HG03442 (cell line): ENCODE data around the gene CLMN.
"Not testable (repeated sequence)": the region's sequence is repeated elsewhere in the genome, so short reads cannot be mapped to it uniquely, and the experiment has no call there.

Experiments
- ATAC-seq: cut with Tn5 transposase; IDR thresholded peaks from one replicate; pipeline ENCODE4 v1.9.1; 2021; ENCODE audit warnings: mild to moderate bottlenecking, moderate library complexity; ENCODE audit not compliant: unreplicated experiment

CLMN gene

DNA sequence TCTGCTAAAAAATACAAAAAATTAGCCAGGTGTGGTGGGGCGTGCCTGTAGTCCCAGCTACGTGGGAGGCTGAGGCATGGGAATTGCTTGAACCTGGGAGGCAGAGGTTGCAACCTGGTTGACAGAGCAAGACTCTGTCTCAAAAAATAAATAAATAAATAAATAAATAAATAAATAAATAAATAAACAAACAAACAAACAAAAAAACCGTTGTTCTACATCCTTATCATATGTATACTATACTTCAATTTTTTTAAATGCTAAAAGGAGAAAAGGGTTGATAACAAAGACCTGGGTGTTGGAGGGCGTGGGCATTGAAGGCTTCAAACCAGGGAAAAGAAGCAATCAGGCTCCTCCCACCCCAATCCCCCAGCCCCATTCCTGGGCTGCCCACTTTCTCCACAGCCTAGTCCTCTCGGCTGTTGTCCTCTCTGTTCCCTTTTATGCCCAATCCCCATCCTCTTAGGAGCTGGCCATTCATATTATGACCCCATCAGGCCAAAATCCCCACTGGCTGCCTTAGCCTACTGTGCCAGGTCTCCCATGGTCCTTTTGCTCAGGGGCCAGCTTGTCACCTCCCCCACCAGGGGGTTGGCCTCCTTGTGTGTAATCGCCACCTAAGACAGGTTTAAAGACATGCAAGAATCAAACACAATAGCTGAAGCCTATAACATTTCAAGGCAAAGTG is 30.2 kb downstream of the CLMN start:
- no peak for ATAC-seq

DNA sequence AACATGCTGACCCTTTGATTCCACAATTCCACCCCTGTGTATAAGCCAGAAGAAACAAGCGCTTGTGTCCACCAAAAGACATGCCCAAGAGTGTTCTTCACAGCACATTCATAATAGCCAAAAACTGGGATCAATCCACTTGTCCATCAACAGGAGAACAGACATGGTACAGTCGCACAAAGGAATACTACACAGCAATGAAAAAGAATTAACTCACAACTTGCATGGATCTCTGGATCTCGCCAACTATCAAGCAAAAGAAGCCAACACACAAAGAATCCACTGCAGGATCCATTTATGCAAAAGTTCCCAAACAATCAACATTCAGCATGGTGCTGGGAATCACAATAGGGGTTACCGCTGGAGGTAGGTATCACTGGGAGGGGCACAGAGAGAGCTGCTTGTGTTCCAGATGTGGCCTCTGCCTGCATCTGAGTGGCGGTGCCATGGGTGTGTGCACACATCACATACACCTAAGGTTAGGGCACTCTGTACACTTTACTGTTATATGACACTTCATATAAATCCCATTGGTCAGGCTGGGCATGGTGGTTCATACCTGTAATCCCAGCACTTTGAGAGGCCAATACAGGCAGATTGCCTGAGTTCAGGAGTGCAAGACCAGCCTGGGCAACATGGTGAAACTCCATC is 30.9 kb downstream of the CLMN start:
- no peak for ATAC-seq

DNA sequence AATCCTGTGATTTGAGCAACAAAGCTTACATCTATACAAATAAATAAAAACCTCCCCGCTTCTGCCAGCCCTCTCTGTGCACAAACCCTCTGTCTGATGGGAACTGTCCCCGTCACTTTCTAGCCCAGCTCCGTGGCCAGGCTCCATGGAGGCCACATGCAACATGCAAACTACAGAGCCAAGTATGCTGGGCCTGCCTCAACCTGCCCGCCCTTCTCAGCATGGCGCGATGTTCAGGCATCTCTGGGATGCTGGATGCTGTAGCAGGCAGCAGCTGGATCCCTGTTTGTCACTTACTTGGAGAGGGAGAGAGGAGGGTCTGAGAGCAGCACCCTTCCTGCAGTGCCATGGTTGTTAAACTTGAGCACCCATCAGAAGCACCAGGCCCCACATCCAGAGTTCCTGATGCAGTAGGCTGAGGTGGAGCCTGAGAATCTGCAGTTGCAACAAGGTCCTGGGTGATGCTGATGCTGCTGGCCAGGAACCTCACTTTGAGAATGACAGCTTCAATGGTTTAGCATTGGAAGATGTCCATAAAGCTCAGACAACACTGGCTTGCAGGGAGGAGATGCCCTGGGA is 32.4 kb downstream of the CLMN start:
- no peak for ATAC-seq

DNA sequence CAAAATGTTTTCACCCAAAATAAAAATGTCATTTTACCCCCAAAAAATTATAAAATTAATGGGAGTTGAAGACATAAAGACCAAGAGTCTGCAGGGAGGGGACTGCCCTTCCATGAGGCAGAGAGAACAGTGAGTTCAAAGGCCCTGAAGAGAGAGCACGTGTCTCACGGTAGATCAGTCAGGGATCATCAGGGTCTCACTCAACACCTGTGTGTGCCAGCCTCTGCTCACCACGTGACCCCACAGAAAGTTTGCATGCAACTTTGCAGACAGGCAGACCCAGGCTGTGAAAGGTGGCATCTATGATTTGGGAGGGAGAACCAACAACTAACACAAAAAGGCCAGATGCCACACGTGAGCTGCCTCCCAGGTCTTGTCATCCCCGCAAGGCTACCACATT is 33.1 kb downstream of the CLMN start:
- no peak for ATAC-seq

DNA sequence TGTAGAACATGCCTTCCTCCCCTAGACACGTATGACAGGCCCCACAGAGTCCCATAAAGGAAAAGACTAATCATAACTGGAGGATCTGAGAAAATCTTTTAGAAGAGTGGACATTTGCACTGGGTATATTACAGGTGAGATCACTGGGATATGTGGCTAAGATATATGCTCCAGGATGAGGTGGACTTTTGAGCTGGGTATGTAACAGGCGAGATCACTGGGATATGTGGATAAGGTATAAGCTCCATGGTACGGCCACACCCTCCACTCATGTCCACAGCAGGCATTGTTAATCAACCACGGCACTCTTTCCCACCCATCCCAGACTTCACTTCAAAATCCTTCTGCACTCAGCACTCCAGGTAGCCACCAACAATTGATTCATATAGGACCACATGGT is 34.1 kb downstream of the CLMN start:
- no peak for ATAC-seq

DNA sequence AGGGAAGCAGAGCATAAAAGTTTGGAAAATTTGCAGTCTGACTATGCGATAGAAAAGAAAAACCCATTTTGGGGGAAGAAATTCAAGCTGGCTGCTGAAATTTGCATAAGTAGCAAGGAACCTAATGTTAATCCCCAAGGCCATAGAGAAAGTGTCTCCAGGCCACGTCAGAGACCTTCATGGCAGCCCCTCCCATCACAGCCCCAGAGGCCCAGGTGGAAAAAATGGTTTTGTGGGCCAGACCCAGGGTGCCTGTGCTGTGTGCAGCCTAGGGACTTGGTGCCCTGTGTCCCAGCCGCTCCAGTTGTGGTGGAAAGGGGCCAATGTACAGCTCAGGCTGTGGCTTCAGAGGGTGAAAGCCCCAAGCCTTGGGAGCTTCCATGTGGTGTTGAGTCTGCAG is 35.9 kb downstream of the CLMN start:
- not testable (repeated sequence) for ATAC-seq

DNA sequence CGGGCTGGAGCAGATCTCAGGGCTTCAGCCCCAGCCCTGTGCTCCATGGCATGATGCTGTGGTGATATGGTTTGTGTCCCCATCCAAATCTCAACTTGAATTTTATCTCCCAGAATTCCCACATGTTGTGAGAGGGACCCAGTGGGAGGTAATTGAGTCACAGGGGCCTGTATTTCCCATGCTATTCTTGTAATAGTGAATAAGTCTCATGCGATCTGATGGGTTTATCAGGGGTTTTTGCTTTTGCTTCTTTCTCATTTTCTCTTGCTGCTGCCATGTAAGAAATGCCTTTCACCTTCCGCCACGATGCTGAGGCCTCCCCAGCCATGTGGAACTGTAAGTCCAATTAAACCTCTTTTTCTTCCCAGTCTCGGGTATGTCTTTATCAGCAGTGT is 36.7 kb downstream of the CLMN start:
- ATAC-seq = not testable (repeated sequence)

DNA sequence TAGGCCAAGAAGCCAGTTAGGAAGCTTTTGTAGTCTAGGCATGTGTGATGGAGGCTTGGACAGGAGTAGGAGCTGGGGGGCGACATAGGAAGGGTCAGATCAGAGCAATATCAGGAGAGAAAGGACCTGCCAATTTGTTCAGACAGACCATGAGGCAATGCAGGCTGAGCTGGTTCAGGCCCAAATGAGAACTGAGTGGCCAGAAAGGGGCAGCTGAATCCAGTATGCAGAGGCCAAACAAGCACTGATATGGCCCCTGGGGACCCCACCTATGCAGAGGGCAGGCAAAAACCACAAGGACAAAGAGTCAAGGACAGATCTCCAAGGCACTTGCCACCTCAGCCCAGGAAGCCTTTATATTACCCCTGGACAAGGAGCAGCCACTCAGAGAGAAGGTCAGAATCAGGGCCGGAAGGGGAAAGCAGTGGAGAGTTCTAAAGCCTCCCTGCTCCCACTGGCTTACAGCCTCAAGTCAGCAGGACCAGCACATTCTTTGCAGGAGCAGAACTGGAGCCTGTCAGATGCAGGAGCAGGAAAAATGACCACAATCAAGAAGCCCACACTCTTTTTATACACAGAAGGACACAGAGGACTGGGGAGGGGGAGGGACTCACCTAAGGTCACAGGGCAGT is 37.2 kb downstream of the CLMN start:
- ATAC-seq = no peak

DNA sequence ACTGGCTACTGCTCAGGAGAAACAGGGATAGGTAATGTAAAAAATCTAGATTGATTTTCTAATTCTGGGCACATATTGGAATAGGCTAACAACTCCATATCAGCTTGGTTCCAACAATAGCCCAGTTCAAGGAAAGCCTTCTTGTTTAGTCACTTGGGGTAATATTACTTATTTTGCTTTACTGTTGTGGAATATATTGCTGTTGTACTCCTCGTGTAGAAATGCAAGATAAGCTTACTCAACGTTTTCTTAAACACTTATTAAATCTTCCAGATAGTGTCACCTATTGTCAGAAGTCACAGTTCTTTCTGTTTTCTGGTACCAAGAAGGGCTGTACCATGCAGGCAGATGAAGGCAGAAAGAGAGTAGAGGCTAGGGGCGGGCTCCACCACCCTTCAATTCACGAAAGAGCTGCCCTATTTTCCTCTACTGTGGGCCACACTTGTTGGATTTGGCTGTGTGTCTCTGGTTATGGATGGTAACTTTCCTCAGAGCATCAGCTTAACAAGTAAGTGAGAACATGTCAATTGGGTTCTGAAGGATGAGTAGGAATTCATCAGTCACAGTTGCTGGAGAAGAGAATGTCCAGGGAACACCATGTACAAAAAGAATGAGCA is 38.0 kb downstream of the CLMN start:
- ATAC-seq = no peak

DNA sequence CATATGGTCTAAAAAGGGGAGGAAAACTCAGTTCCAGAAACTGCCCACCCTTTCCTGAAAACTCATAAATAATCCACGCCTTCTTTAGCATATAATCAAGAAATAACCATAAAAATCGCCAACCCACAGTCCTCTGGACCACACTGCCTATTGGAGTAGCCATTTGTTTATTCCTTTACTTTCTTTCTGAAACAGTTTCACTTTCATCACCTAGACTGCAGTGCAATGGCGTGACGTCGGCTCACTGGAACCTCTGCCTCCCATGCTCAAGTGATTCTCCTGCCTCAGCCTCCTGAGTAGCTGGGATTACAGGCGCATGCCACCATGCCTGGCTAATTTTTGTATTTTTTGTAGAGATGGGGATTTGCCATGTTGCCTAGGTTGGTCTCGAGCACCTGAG is 44.2 kb downstream of the CLMN start:
- ATAC-seq = no peak

DNA sequence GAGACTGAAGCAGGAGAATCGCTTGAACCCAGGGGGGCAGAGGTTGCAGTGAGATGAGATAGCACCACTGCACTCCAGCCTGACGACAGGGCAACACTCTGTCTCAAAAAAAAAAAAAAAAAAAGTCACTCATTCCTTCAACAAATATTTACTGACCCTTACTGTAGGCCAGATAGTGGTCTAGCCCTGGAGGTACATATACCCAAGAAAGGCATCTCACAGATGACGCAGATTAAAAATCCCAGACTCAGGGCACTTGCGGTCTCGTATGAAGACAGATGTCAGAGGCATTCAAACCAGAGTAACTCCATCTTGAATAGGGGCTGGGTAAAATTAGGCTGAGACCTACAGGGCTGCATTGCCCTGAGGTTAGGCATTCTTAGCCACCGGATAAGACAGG is 44.8 kb downstream of the CLMN start:
- ATAC-seq = no peak

DNA sequence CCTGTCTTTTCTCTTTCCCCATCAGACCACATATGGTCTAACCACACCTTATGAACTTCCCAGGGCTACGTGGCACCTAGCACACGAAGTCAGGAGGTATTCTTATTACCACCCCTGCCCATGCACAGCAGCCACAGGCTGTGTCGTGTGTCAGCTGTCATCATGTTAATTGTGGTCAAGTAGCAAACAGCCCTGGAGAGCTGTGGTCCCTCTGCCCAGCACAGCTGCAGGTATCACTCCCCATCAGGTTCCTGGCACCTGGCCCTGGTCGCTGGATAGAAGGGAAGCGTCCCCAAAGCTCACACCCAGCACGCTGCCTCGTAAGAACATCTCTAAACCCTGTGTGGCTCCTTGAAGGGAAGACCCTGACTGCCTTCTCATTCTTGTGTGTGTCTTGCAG is 45.4 kb downstream of the CLMN start:
- ATAC-seq = no peak

DNA sequence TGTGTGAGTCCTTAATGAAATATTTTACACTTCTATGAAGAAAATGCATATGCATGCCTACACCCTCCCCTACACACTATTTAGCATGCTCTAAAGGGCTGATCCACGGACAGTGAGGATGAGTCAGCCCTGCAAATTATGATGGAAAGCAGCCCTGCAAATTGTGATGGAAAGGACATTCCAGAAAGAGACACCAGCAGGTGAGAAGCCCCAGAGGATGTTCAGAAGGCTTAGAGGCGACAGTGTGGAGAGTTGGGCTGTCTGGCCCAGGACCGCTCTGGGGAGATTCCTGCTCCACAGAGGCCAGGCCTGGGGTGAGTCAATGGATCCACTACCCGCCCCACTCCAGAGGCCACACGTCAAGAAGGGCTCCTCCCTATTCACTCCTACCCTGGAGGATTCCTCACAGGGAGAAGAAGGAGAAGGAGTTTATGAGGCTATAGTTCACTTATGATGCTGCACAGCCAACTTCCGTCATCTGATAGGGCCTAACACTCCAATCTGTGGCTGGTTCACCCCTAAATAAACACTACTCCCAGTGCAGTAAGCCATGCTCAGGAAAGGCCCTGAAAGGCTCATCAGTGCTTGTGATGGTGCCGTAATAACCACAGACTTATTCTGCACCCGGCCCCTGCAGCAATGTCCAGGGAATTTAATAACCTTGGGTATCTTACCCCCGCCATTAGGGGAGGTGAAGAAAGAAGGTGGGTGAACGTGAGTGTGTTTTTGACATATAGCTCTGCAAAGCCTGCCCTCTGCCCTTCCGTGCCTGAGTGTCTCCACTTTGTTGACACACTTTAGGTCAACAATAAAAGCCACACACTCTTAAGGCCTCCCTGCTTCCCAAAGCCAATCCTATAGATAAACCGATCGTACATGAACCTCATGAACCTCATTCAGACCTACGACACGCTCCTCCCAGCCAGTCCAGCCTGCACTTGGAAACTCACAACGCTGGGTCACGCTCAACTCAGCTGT is 46.4 kb downstream of the CLMN start:
- no peak for ATAC-seq

DNA sequence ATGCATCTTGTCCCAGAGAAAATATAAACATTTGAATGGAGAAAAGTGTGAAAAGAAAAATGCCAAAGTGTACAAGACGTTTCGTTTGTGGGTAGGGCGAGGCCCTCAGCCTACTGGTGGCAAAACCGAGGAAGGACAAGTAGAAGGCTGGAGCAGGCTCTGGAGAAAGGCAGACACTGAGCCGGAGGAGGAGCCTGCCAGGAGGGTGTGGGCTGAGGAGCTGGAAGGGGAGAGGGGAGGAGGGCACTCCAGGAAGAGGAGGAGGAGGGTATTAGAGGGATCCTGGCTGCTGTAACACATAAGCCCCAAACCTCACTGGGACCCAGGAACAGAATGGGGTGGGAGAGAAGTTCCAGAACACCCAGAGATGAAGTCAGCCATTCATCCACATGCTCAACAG is 47.7 kb downstream of the CLMN start:
- no peak for ATAC-seq

DNA sequence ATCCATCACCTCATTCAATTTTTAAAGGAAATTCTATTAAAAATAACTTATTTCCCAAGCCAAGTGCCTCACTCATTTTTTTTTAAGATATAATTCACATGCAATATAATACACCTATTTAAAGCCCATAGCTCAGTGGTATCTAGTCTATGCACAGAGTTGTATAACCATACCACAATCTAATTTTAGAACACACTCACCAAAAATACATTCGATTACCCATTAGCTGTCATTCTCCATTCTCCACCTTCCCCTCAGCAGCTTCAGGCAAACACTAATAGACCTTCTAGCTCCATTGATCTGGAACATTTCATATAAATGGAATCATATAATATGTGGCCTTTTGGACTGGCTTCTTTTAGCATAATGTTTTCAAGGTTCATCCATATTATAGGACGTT is 49.5 kb downstream of the CLMN start:
- ATAC-seq = peak; percentile 30

DNA sequence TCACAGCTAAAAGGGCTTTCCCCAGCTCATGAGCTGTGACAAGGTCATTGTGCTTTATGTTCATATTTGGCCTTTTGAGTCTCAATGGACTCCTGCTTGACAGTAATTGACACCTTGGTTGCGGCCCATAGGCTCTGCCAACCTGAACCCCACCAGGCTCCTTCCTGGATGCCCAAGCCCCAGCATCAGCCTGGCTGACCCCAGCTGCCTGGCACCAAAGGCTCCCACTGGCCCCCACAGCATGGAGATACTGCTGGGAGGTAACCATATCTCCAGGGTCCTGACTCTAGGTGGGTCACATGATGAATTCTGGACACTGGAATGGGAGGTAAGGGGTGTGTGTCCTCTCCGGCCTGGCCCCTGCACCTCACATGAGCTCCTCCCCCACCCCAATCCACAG is 50.2 kb downstream of the CLMN start:
- ATAC-seq = no peak

DNA sequence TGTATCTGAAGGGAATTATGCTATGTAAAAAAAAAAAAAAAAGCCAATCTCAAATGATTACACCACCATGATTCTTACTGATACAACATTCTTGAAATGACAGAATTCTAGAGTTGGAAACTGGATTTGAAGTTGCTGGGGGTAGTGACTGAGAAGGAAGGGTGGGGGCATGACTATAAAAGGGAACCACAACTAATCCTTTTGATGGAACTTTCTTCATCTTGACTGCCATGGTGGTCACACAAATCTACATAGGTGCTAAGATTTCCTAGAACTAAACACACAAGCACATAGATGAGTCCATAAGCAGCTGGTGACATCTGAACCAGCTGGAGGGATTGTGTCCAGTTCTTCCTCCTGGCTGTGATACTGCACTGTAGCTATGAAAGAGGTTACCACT is 51.4 kb downstream of the CLMN start:
- no peak for ATAC-seq

DNA sequence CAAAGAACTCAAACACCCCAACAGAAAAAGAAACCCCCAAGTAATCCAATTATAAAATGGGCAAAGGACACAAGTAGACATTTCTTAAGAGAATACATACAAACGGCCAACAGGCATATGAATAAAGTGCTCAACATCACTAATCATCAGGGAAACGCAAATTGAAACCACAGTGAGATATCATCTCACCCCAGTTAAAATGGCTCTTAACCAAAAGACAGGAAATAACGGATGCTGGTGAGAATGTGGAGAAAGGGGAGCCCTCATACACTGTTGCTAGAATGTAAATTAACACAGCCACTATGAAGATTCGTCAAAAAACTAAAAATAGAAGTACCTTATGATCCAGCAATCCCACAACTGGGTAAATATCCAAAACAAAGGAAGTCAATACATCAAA is 52.4 kb downstream of the CLMN start:
- no peak for ATAC-seq

DNA sequence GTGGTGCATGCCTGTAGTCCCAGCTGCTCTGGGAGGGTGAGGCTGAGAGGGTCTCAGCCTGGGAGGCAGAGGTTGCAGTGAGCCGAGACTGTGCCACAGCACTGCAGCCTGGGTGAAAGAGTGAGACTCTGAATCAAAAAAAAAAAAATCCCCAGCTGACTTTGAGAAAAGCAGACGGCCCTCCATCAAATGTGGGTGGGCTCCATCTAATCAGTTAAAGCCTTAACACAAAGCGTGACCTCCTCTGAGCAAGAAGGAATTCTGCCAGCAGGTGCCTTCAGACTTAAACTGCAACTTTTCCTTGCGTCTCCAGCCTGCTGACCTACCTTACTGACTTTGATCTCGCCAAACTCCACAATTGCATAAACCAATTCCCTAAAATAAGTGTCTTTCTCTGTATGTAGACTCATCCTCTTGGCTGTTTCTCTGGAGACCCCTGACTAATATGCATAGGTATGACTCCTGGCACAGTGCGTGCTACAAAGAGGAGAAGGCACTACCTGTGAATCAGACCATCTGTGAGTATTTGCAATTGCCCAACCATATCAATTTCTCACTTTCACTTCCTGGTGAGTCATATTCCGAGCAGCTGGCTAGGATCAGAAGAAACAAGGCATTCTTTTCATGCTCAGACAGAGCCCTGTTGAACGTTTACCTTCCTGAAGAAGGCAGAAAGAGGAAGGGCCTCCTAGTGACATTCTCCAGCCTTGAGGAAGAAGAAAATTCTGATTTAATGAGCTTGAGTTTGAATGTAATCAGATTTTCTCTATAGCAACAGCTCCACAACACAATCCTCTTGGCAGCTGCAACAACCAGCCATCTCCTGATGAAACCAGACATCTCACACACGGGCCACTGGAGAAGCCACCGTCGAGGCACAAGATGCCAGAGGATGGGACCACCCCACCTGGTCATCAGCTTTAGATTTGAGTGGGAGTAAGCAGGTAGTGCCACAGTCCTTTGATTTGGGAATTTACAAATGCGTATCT is 54.3 kb downstream of the CLMN start:
- peak; percentile 94 for ATAC-seq
